Trophoblast cell (in vitro differentiated cells and primary cell): ENCODE results near the gene PHF3.

Source experiments
- DNase-seq, 2 donors: peaks; one replicate each; pipeline ENCODE4 v3.0.0-alpha.2; 2016
- H2AFZ ChIP-seq: 2 replicates; pipeline ENCODE4 v1.6.1; 2013; ENCODE audit warnings: low read length, moderate library complexity, mild to moderate bottlenecking; ENCODE audit not compliant: insufficient read depth, poor library complexity
- H2AK5ac ChIP-seq: 2 replicates; pipeline ENCODE4 v1.6.1; 2013; ENCODE audit warnings: mild to moderate bottlenecking, low read length
- H2BK120ac ChIP-seq: 2 replicates; pipeline ENCODE4 v1.6.1; 2013; ENCODE audit warnings: low read length, mild to moderate bottlenecking, moderate library complexity; ENCODE audit not compliant: insufficient read depth, poor library complexity
- H2BK12ac ChIP-seq: 2 replicates; pipeline ENCODE4 v1.6.1; 2013; ENCODE audit warnings: mild to moderate bottlenecking, low read length, moderate library complexity
- H2BK5ac ChIP-seq: 2 replicates; pipeline ENCODE4 v1.6.1; 2013; ENCODE audit warnings: low read length, low read depth, moderate library complexity, mild to moderate bottlenecking; ENCODE audit not compliant: poor library complexity
- H3K14ac ChIP-seq: 2 replicates; pipeline ENCODE4 v1.6.1; 2013; ENCODE audit warnings: mild to moderate bottlenecking, low read length
- H3K18ac ChIP-seq: 2 replicates; pipeline ENCODE4 v1.6.1; 2013; ENCODE audit warnings: mild to moderate bottlenecking, low read length
- H3K23ac ChIP-seq: 2 replicates; pipeline ENCODE4 v1.6.1; 2013; ENCODE audit warnings: low read length
- H3K27ac ChIP-seq: 2 replicates; pipeline ENCODE4 v1.5.1; 2013; ENCODE audit warnings: low read depth, mild to moderate bottlenecking, inconsistent platforms, low read length, moderate library complexity
- H3K27me3 ChIP-seq: 2 replicates; pipeline ENCODE4 v1.6.1; 2013; ENCODE audit warnings: inconsistent platforms, mild to moderate bottlenecking, low read length, moderate library complexity; ENCODE audit not compliant: insufficient read depth
- H3K36me3 ChIP-seq, 2 experiments: 1 replicate in 1 of 2; 2 replicates in 1 of 2; pipeline ENCODE4 v1.6.1; 2013; ENCODE audit warnings: low read length in 2 of 2, mild to moderate bottlenecking in 2 of 2, moderate library complexity in 1 of 2; ENCODE audit not compliant: insufficient read depth in 2 of 2, control insufficient read depth in 1 of 2
- H3K4ac ChIP-seq: 2 replicates; pipeline ENCODE4 v1.6.1; 2013; ENCODE audit warnings: low read depth, mild to moderate bottlenecking, low read length, moderate library complexity
- H3K4me1 ChIP-seq, 2 experiments: 1 replicate in 1 of 2; 2 replicates in 1 of 2; pipeline ENCODE4 v1.6.1; 2013; ENCODE audit warnings: low read length in 2 of 2, mild to moderate bottlenecking in 2 of 2, moderate library complexity in 1 of 2; ENCODE audit not compliant: insufficient read depth in 2 of 2, control insufficient read depth in 1 of 2
- H3K4me2 ChIP-seq: 2 replicates; pipeline ENCODE4 v1.6.1; 2013; ENCODE audit warnings: inconsistent platforms, mild to moderate bottlenecking, low read length, moderate library complexity
- H3K4me3 ChIP-seq: 2 replicates; pipeline ENCODE4 v1.5.1; 2013; ENCODE audit warnings: mild to moderate bottlenecking, low read depth, low read length, inconsistent platforms
- H3K79me1 ChIP-seq: one replicate; pipeline ENCODE4 v1.6.1; 2013; ENCODE audit warnings: low read length
- H3K79me2 ChIP-seq: 2 replicates; pipeline ENCODE4 v1.6.1; 2013; ENCODE audit warnings: low read length, mild to moderate bottlenecking; ENCODE audit not compliant: control insufficient read depth, insufficient read depth, poor library complexity
- H3K9ac ChIP-seq: 2 replicates; pipeline ENCODE4 v1.6.1; 2013; ENCODE audit warnings: mild to moderate bottlenecking, low read length
- H3K9me3 ChIP-seq: 2 replicates; pipeline ENCODE4 v1.6.1; 2013; ENCODE audit warnings: low read depth, mild to moderate bottlenecking, control low read depth, inconsistent platforms, low read length; ENCODE audit not compliant: insufficient read depth
- H4K12ac ChIP-seq: 2 replicates; pipeline ENCODE4 v1.6.1; 2013; ENCODE audit warnings: low read depth, mild to moderate bottlenecking, low read length, moderate library complexity
- H4K8ac ChIP-seq: 2 replicates; pipeline ENCODE4 v1.6.1; 2013; ENCODE audit warnings: low read depth, mild to moderate bottlenecking, low read length, moderate library complexity
- H4K91ac ChIP-seq: one replicate; pipeline ENCODE4 v1.6.1; 2013; ENCODE audit warnings: low read depth, mild to moderate bottlenecking, low read length, moderate library complexity
- WGBS: extraction: QIAGEN DNeasy Blood & Tissue Kit; methylation state at CpG from one replicate; pipeline ENCODE4 v1.1.7; 2013; ENCODE audit warnings: missing lambda C conversion rate; ENCODE audit not compliant: insufficient read length, insufficient coverage; ENCODE audit errors: extremely low coverage; 5-methylcytosine and 5-hydroxymethylcytosine counted together

The PHF3 gene

DNA sequence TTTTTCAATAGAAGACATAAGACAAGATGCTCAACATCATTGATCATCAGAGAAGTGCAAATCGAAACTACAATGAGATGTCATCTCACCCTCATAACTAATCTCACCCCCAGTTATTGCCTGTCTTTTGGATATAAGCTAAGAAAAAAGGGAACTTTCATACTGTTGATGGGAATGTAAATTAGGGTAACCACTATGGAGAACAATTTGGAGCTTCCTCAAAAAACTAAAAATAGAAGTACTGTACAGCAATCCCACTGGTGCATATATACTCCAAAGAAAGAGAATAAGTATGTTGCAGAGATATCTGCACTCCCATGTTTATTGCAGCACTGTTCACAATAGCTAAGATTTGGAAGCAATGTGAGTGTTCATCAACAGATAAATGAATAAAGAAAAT lies 26.4 kb upstream of the PHF3 start:
- no peaks in the 10 kb centered on the region for H3K36me3 ChIP-seq
- H2BK5ac ChIP-seq = no peak overlapping the region
- no peak overlapping the region for H3K9ac ChIP-seq
- no peak overlapping the region for H3K4me3 ChIP-seq
- H4K91ac ChIP-seq = no peak overlapping the region
- WGBS = no CpG with 5 or more reads among the region's 1 CpG
- H3K27me3 ChIP-seq = no peaks in the 10 kb centered on the region
- H3K4me1 ChIP-seq = no peaks in the 10 kb centered on the region
- H3K14ac ChIP-seq = no peak overlapping the region
- no peaks in the 10 kb centered on the region for H3K79me1 ChIP-seq
- H4K12ac ChIP-seq = no peak overlapping the region
- no peak overlapping the region for H2AFZ ChIP-seq
- no peak overlapping the region for H3K27ac ChIP-seq
- no peak overlapping the region for H2BK12ac ChIP-seq
- no peak overlapping the region for H3K23ac ChIP-seq
- no peaks in the 10 kb centered on the region for H3K79me2 ChIP-seq
- no peak overlapping the region for H3K4ac ChIP-seq
- no peak for DNase-seq
- H3K4me2 ChIP-seq = no peak overlapping the region
- no peaks in the 10 kb centered on the region for H3K9me3 ChIP-seq
- no peak overlapping the region for H4K8ac ChIP-seq
- no peak overlapping the region for H2BK120ac ChIP-seq
- no peak overlapping the region for H2AK5ac ChIP-seq
- no peak overlapping the region for H3K18ac ChIP-seq

DNA sequence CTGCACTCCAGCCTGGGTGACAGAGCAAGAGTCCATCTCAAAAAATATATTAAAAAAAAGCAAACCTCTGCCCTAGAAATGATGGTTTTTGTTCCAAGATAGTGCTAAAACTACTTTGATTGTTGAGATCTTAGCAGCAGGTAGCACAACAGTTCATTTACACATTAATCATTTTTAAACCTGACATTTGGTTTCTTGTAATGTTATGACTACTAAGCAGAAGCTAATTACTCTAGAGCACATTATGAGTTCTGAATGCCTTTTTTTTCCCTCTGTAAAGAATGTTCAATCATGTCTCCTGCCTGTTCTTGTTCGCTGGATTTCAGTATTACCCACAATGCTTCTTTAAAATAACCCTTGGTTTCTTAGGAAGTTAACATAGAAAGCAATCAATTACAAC lies 24.7 kb upstream of the PHF3 start:
- no CpG with 5 or more reads among the region's 1 CpG for WGBS
- H3K4me3 ChIP-seq = no peak overlapping the region
- no peak overlapping the region for H2BK12ac ChIP-seq

DNA sequence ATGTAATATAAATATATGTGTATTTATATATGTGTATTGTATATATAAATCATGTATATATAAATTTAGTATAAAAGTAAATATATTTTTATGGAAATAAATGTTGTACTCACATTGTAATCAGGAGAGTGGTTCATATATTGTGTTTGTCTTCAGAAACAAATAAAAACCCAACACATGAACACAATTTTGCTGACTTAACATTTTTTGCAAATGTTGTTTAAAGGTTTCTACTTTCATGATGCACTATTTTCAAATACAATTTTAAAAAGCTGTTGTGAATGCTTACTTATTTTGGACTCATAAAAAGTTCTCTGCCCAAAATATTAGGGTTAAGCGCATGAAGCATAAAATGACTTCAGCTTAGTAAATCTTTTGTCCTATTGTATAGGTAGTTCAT lies 24.0 kb upstream of the PHF3 start:
- no peak overlapping the region for H3K4me3 ChIP-seq
- no peaks in the 10 kb centered on the region for H3K27me3 ChIP-seq
- H3K9me3 ChIP-seq = no peaks in the 10 kb centered on the region
- WGBS = no CpG with 5 or more reads among the region's 1 CpG
- H2AFZ ChIP-seq = no peak overlapping the region
- no peak for DNase-seq
- no peaks in the 10 kb centered on the region for H3K36me3 ChIP-seq
- no peak overlapping the region for H3K27ac ChIP-seq
- no peak overlapping the region for H2BK120ac ChIP-seq
- H2AK5ac ChIP-seq = no peak overlapping the region
- H3K23ac ChIP-seq = no peak overlapping the region
- no peak overlapping the region for H3K4me2 ChIP-seq
- no peak overlapping the region for H4K12ac ChIP-seq
- no peak overlapping the region for H4K8ac ChIP-seq
- H3K9ac ChIP-seq = no peak overlapping the region
- H3K4me1 ChIP-seq = no peaks in the 10 kb centered on the region
- H4K91ac ChIP-seq = no peak overlapping the region
- no peak overlapping the region for H2BK5ac ChIP-seq
- no peak overlapping the region for H3K14ac ChIP-seq
- H3K79me2 ChIP-seq = no peaks in the 10 kb centered on the region
- H3K18ac ChIP-seq = no peak overlapping the region
- no peak overlapping the region for H3K4ac ChIP-seq
- H2BK12ac ChIP-seq = no peak overlapping the region
- no peaks in the 10 kb centered on the region for H3K79me1 ChIP-seq

More for the DNA sequence above, 24.7 kb upstream of the PHF3 start:
- H3K18ac ChIP-seq = no peak overlapping the region
- no peak overlapping the region for H2BK5ac ChIP-seq
- no peaks in the 10 kb centered on the region for H3K4me1 ChIP-seq
- no peak overlapping the region for H4K8ac ChIP-seq
- H3K36me3 ChIP-seq = no peaks in the 10 kb centered on the region
- no peaks in the 10 kb centered on the region for H3K79me2 ChIP-seq
- H3K79me1 ChIP-seq = no peaks in the 10 kb centered on the region
- H3K9me3 ChIP-seq = no peaks in the 10 kb centered on the region
- H3K9ac ChIP-seq = no peak overlapping the region
- no peak overlapping the region for H3K23ac ChIP-seq
- no peak overlapping the region for H4K12ac ChIP-seq
- no peaks in the 10 kb centered on the region for H3K27me3 ChIP-seq
- no peak overlapping the region for H4K91ac ChIP-seq
- H3K14ac ChIP-seq = no peak overlapping the region
- no peak overlapping the region for H3K4me2 ChIP-seq
- H2AFZ ChIP-seq = no peak overlapping the region
- no peak overlapping the region for H2AK5ac ChIP-seq
- H3K4ac ChIP-seq = no peak overlapping the region
- DNase-seq = no peak
- no peak overlapping the region for H3K27ac ChIP-seq
- no peak overlapping the region for H2BK120ac ChIP-seq

DNA sequence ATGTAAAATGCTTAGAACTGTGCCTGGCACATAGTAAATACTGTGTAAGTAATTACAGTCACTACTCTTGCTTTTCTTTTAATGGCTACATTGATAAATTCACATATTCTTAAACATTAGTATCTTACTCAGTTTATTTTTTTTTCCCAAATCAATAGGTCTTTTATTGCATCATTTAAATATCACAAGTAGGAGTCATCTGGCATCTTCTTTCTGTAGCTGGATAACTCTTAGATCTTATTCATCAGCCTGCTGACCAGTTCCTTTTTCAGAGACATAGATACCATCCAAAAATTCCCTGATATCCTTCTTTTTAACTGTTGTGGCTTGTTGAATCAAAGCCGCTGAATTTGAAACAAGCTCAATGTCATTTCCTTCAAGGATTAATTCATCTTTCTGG lies 20.0 kb upstream of the PHF3 start:
- no peak overlapping the region for H2BK5ac ChIP-seq
- H2BK120ac ChIP-seq = no peak overlapping the region
- no peaks in the 10 kb centered on the region for H3K9me3 ChIP-seq
- H3K18ac ChIP-seq = no peak overlapping the region
- H3K79me1 ChIP-seq = no peaks in the 10 kb centered on the region
- H3K14ac ChIP-seq = no peak overlapping the region
- no peaks in the 10 kb centered on the region for H3K36me3 ChIP-seq
- no peak overlapping the region for H2AK5ac ChIP-seq
- no peaks in the 10 kb centered on the region for H3K79me2 ChIP-seq
- no peak overlapping the region for H3K9ac ChIP-seq
- no peak overlapping the region for H2AFZ ChIP-seq
- H3K27ac ChIP-seq = no peak overlapping the region
- no peaks in the 10 kb centered on the region for H3K4me1 ChIP-seq
- no peak overlapping the region for H3K4me3 ChIP-seq
- H4K12ac ChIP-seq = no peak overlapping the region
- H3K23ac ChIP-seq = no peak overlapping the region
- H4K8ac ChIP-seq = no peak overlapping the region
- H4K91ac ChIP-seq = no peak overlapping the region
- H3K27me3 ChIP-seq = no peaks in the 10 kb centered on the region
- no peak overlapping the region for H3K4me2 ChIP-seq
- no CpG with 5 or more reads among the region's 1 CpG for WGBS
- no peak overlapping the region for H2BK12ac ChIP-seq
- no peak overlapping the region for H3K4ac ChIP-seq
- no peak for DNase-seq
